ACHN (cell line): ENCODE measurements around the gene ZNF827.

ENCODE experiments used
- DNase-seq: peaks from one replicate; pipeline ENCODE4 v3.0.0-alpha.2; 2015
- in situ Hi-C: cut with HindIII; loops from 2 replicates; pipeline ENCODE4 v1.10.0; 2017; ENCODE audit warnings: low sequenced_read_pairs, low pct_ligation_motif_present, low pct_unique_long_range_greater_than_20kb

Gene ZNF827

GRCh38 chr4:145898926-145899531 lies 39.6 kb downstream of the ZNF827 start:
- DNase-seq: no peak
- in situ Hi-C loops: no loop called here

GRCh38 chr4:145898466-145898865 lies 40.2 kb downstream of the ZNF827 start:
- no peak for DNase-seq
- in situ Hi-C loops: no loop called here

GRCh38 chr4:145895056-145895455 lies 43.6 kb downstream of the ZNF827 start:
- in situ Hi-C loops: no loop called here
- no peak for DNase-seq

- in situ Hi-C loops: no loop called here
- no peak for DNase-seq
Measured at GRCh38 chr4:145891958-145892357, 46.7 kb downstream of the ZNF827 start.

- DNase-seq: no peak
- in situ Hi-C loops: no loop called here
Measured at GRCh38 chr4:145890689-145891088, 47.9 kb downstream of the ZNF827 start.

- in situ Hi-C loops: no loop called here
- no peak for DNase-seq
Measured at GRCh38 chr4:145888393-145888792, 50.2 kb downstream of the ZNF827 start.

- DNase-seq: no peak
Measured at GRCh38 chr4:145887241-145887991, 51.2 kb downstream of the ZNF827 start.

GRCh38 chr4:145886871-145887240 lies 51.8 kb downstream of the ZNF827 start:
- no peak for DNase-seq
- in situ Hi-C loops: no loop called here

More at GRCh38 chr4:145887241-145887991, 51.2 kb downstream of the ZNF827 start:
- in situ Hi-C loops: no loop called here

- in situ Hi-C loops: no loop called here
- no peak for DNase-seq
Measured at GRCh38 chr4:145885666-145886065, 53.0 kb downstream of the ZNF827 start.

GRCh38 chr4:145884775-145885174 lies 53.8 kb downstream of the ZNF827 start:
- DNase-seq: no peak
- in situ Hi-C loops: no loop called here

- DNase-seq: no peak
- in situ Hi-C loops: no loop called here
Measured at GRCh38 chr4:145883101-145883694, 55.4 kb downstream of the ZNF827 start.

- in situ Hi-C loops: no loop called here
Measured at GRCh38 chr4:145882604-145883003, 56.0 kb downstream of the ZNF827 start.

GRCh38 chr4:145881989-145882388 lies 56.6 kb downstream of the ZNF827 start:
- in situ Hi-C loops: no loop called here
- no peak for DNase-seq

More at GRCh38 chr4:145882604-145883003, 56.0 kb downstream of the ZNF827 start:
- no peak for DNase-seq

GRCh38 chr4:145881576-145881975 lies 57.0 kb downstream of the ZNF827 start:
- in situ Hi-C loops: no loop called here
- no peak for DNase-seq

- in situ Hi-C loops: no loop called here
- DNase-seq: no peak
Measured at GRCh38 chr4:145880355-145880960, 58.2 kb downstream of the ZNF827 start.

- no peak for DNase-seq
- in situ Hi-C loops: no loop called here
Measured at GRCh38 chr4:145879598-145879997, 59.0 kb downstream of the ZNF827 start.

- in situ Hi-C loops: no loop called here
- DNase-seq: no peak
Measured at GRCh38 chr4:145878501-145879435, 59.9 kb downstream of the ZNF827 start.

- in situ Hi-C loops: no loop called here
- DNase-seq: no peak
Measured at GRCh38 chr4:145876531-145877180, 62.0 kb downstream of the ZNF827 start.
